HFF-Myc (cell line): ENCODE measurements around the gene ASS1.

Experiments used
- DNase-seq: peaks from one replicate; pipeline ENCODE4 v3.0.0-alpha.2; 2011; ENCODE audit warnings: low read depth; ENCODE audit errors: extremely low read depth
- H3K4me3 ChIP-seq: replicated peaks from 2 replicates; pipeline ENCODE4 v1.5.1; 2011; ENCODE audit warnings: low read depth, mild to moderate bottlenecking, control low read depth, low read length
- CTCF ChIP-seq: IDR thresholded peaks from 2 replicates; pipeline ENCODE4 v1.5.1; 2012; ENCODE audit warnings: mild to moderate bottlenecking, low read depth, low read length, control low read depth; ENCODE audit errors: missing control alignments

The ASS1 gene

GRCh38 chr9:130518943-130519799 lies 74.4 kb downstream of the ASS1 start:
- no peak for DNase-seq
- no peak for TF ChIP-seq CTCF
- no peak overlapping the region for H3K4me3 ChIP-seq

- no peak for TF ChIP-seq CTCF
- no peak overlapping the region for H3K4me3 ChIP-seq
- DNase-seq = no peak
These were observed 75.2 kb downstream of the ASS1 start for GRCh38 chr9:130519927-130520326.

- TF ChIP-seq CTCF = no peak
- H3K4me3 ChIP-seq = no peak overlapping the region
- DNase-seq = no peak
These were observed 77.0 kb downstream of the ASS1 start for GRCh38 chr9:130521715-130522114.

GRCh38 chr9:130522233-130522808 lies 77.6 kb downstream of the ASS1 start:
- H3K4me3 ChIP-seq = no peak overlapping the region
- DNase-seq = no peak
- no peak for TF ChIP-seq CTCF

- H3K4me3 ChIP-seq = no peak overlapping the region
- DNase-seq = no peak
- TF ChIP-seq CTCF = no peak
These were observed 79.2 kb downstream of the ASS1 start for GRCh38 chr9:130523921-130524320.

GRCh38 chr9:130526193-130526853 lies 81.6 kb downstream of the ASS1 start:
- TF ChIP-seq CTCF = no peak
- no peak for DNase-seq
- H3K4me3 ChIP-seq = no peak overlapping the region
